Vagina (tissue), 2 donors: Measurements from ENCODE around the gene RIPK3. TPM values are rescaled to one million over a fixed set of nuclear protein-coding genes. Genes with fewer than 3 reads are reported as not detected.

Source experiments
- DNase-seq, 2 donors: peaks; one replicate each; pipeline ENCODE4 v3.0.0-alpha.2; 2017; ENCODE audit errors: extremely low spot score in 2 of 2
- H3K27ac ChIP-seq: fragments of 200-600 bp; sonication (generic); one replicate; pipeline ENCODE4 v1.5.1; 2019
- H3K27me3 ChIP-seq: fragments of 200-600 bp; sonication (generic); one replicate; pipeline ENCODE4 v1.5.1; 2019
- H3K36me3 ChIP-seq, 2 donors: fragments of 200-600 bp; sonication (generic); one replicate each; pipeline ENCODE4 v1.5.1; 2017 to 2019
- H3K4me1 ChIP-seq: fragments of 200-600 bp; sonication (generic); one replicate; pipeline ENCODE4 v1.5.1; 2019
- H3K4me3 ChIP-seq, 2 donors: fragments of 200-600 bp; sonication (generic); 1 replicate in 1 of 2; 2 replicates in 1 of 2; pipeline ENCODE4 v1.5.1; 2016 to 2019
- H3K9me3 ChIP-seq: fragments of 200-600 bp; sonication (generic); one replicate; pipeline ENCODE4 v1.5.1; 2019
- POLR2A ChIP-seq, 2 donors: fragments of 450-650 bp; IDR thresholded peaks; one replicate each; pipeline ENCODE4 v1.6.1; 2017; ENCODE audit warnings: antibody characterized with exemption in 2 of 2, mild to moderate bottlenecking in 2 of 2, moderate library complexity in 2 of 2
- POLR2AphosphoS5 ChIP-seq, 2 donors: sonication (generic); formaldehyde crosslinking; IDR thresholded peaks; one replicate each; pipeline ENCODE4 v1.9.0; 2017; ENCODE audit warnings: antibody characterized with exemption in 2 of 2, mild to moderate bottlenecking in 2 of 2, low read depth in 1 of 2; ENCODE audit not compliant: insufficient read depth in 1 of 2
- intact Hi-C: fragments of 100-400 bp; cut with DNase I; formaldehyde crosslinking; loops from one replicate; pipeline ENCODE4 v1.15.1; 2023
- total RNA-seq: library from RNA; depleted of rRNA; stranded (reverse); fragments of >200 nt; gene quantifications from one replicate; pipeline ENCODE4 v1.2.3, GENCODE V29; 2016
- TF ChIP-seq, protein P1 (sequence below), 3 experiments: fragments of 450-650 bp in 2 of 3; fragments of 200-600 bp in 1 of 3; sonication (generic) in 1 of 3; IDR thresholded peaks; one replicate each; pipeline ENCODE4 v1.5.1; 2017 to 2019; ENCODE audit warnings: antibody characterized with exemption in 3 of 3, mild to moderate bottlenecking in 2 of 3, moderate library complexity in 2 of 3

Gene RIPK3
- total RNA-seq, 1 donor from 2014 or later: 10.1 TPM

DNA sequence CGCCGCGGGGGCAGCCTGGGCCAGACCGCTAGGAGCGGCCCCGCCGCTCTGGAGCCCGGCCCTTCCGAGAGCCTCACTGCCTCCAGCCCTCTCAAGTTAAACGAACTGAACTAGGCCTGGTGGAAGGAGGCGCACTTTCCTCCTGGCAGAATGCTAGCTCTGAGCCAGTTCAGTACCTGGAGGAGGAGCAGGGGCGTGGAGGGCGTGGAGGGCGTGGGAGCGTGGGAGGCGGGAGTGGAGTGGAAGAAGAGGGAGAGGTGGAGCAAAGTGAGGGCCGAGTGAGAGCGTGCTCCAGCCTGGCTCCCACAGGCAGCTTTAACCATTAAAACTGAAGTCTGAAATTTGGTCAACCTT lies 23.2 kb downstream of the RIPK3 start:
- TF ChIP-seq POLR2A (IDR thresholded peaks at IDR 0.05) (no peak), POLR2AphosphoS5 (IDR thresholded peaks at IDR 0.05; ENCODE audit: insufficient read depth in 1 of 2, low read depth in 1 of 2) (no peak)
- TF ChIP-seq, protein P1, sequence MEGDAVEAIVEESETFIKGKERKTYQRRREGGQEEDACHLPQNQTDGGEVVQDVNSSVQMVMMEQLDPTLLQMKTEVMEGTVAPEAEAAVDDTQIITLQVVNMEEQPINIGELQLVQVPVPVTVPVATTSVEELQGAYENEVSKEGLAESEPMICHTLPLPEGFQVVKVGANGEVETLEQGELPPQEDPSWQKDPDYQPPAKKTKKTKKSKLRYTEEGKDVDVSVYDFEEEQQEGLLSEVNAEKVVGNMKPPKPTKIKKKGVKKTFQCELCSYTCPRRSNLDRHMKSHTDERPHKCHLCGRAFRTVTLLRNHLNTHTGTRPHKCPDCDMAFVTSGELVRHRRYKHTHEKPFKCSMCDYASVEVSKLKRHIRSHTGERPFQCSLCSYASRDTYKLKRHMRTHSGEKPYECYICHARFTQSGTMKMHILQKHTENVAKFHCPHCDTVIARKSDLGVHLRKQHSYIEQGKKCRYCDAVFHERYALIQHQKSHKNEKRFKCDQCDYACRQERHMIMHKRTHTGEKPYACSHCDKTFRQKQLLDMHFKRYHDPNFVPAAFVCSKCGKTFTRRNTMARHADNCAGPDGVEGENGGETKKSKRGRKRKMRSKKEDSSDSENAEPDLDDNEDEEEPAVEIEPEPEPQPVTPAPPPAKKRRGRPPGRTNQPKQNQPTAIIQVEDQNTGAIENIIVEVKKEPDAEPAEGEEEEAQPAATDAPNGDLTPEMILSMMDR (IDR thresholded peaks at IDR 0.05): no peak
- no peaks in the 10 kb centered on the region for H3K9me3 ChIP-seq
- DNase-seq: no peak
- peaks cover 53% of the 10 kb centered on the region for H3K4me1 ChIP-seq
- peak overlapping the region; percentile 87 for H3K27ac ChIP-seq
- intact Hi-C loops: no loop called here
- no peaks in the 10 kb centered on the region for H3K27me3 ChIP-seq
- H3K4me3 ChIP-seq: peak overlapping the region in 1 of 2 donors; percentile 21
- H3K36me3 ChIP-seq: no peaks in the 10 kb centered on the region

DNA sequence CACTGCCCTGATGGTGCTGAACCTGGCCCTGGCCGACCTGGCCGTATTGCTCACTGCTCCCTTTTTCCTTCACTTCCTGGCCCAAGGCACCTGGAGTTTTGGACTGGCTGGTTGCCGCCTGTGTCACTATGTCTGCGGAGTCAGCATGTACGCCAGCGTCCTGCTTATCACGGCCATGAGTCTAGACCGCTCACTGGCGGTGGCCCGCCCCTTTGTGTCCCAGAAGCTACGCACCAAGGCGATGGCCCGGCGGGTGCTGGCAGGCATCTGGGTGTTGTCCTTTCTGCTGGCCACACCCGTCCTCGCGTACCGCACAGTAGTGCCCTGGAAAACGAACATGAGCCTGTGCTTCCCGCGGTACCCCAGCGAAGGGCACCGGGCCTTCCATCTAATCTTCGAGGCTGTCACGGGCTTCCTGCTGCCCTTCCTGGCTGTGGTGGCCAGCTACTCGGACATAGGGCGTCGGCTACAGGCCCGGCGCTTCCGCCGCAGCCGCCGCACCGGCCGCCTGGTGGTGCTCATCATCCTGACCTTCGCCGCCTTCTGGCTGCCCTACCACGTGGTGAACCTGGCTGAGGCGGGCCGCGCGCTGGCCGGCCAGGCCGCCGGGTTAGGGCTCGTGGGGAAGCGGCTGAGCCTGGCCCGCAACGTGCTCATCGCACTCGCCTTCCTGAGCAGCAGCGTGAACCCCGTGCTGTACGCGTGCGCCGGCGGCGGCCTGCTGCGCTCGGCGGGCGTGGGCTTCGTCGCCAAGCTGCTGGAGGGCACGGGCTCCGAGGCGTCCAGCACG lies 23.8 kb downstream of the RIPK3 start:
- no peaks in the 10 kb centered on the region for H3K27me3 ChIP-seq
- TF ChIP-seq, protein P1 (IDR thresholded peaks at IDR 0.05): peak in 1 of 3 experiments; percentile 7
- TF ChIP-seq POLR2A (IDR thresholded peaks at IDR 0.05) (no peak), POLR2AphosphoS5 (IDR thresholded peaks at IDR 0.05; ENCODE audit: insufficient read depth in 1 of 2, low read depth in 1 of 2) (peak; percentile 19 to 62)
- intact Hi-C loops: no loop called here
- H3K36me3 ChIP-seq: no peaks in the 10 kb centered on the region
- peak overlapping the region; percentile 87 for H3K27ac ChIP-seq
- H3K4me3 ChIP-seq: peak overlapping the region in 1 of 2 donors; percentile 21
- no peaks in the 10 kb centered on the region for H3K9me3 ChIP-seq
- peaks cover 59% of the 10 kb centered on the region for H3K4me1 ChIP-seq
- no peak for DNase-seq

DNA sequence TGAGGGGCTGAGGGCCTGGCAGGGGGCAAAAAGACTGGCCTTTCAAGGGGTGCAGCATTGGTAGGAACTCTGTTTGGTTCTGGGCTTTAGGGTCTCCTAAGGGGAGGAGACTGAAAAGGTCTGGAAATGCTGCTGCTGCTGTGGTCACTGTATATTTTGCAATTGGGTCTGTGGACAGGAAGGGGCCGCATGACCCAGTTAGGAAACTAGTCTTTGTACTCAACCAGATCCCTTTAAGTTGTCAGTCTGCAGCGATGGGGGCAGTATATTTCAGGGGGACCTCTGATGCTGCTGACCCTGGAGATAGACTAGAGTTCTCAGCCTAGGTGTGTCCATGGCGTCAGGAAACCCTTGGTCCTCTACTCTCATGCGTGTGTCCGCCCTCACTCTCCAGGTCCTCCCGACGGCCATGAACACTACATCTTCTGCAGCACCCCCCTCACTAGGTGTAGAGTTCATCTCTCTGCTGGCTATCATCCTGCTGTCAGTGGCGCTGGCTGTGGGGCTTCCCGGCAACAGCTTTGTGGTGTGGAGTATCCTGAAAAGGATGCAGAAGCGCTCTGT lies 24.5 kb downstream of the RIPK3 start:
- Histone ChIP-seq H3K4me1 (peaks cover 62% of the 10 kb centered on the region), H3K27ac (peak overlapping the region; percentile 87), H3K9me3 (no peaks in the 10 kb centered on the region), H3K36me3 (no peaks in the 10 kb centered on the region), H3K4me3 (no peak overlapping the region), H3K27me3 (no peaks in the 10 kb centered on the region)
- no peak for DNase-seq
- TF ChIP-seq POLR2AphosphoS5 (IDR thresholded peaks at IDR 0.05; ENCODE audit: insufficient read depth in 1 of 2, low read depth in 1 of 2) (no peak), POLR2A (IDR thresholded peaks at IDR 0.05) (no peak)
- TF ChIP-seq, protein P1 (IDR thresholded peaks at IDR 0.05): no peak
- intact Hi-C loops: no loop called here

DNA sequence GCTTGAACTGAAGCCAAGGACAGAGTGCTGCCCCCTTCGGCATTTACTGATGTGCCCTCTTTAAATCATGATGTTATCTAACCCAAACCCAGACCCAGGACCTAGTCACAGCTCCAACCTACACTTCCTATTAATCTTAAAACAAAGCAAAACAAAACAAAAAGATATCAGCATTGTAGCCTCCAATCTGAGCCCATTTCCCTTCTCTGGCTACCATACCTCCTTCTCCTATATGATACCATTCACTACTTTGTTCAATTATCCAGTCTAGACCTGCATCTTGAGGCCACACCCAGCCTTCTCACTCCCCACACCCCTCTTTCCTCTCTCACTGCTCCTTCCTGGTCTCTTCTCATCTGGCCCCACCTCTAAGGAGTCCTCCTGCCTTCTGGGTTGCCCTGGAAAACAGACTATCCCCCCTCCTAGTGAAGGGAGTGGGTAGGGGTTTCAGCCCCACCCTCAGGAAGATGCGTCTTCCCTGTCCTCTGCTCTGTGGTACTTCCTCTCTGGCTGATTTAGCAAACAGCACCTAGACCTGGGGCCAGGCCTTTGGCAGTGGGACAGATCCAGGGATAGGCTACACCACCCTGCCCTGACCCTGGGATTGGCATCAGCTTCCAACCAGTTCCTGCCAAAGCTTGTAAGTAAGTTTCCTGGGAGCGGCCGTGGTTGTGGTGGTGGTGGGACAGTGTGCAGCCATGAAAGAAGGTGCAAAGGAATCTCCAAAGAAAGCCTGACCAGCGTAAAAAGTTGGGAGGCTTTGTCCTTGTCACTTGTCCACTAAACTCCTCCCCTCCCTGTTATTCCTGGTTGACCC lies 25.2 kb downstream of the RIPK3 start:
- intact Hi-C loops: no loop called here
- Histone ChIP-seq H3K4me3 (no peak overlapping the region), H3K9me3 (no peaks in the 10 kb centered on the region), H3K27ac (peak overlapping the region; percentile 87), H3K36me3 (no peaks in the 10 kb centered on the region), H3K27me3 (no peaks in the 10 kb centered on the region), H3K4me1 (peaks cover 69% of the 10 kb centered on the region)
- TF ChIP-seq POLR2A (IDR thresholded peaks at IDR 0.05): no peak
- peak; percentile 16 for TF ChIP-seq POLR2AphosphoS5 (IDR thresholded peaks at IDR 0.05; ENCODE audit: insufficient read depth in 1 of 2, low read depth in 1 of 2)
- no peak for DNase-seq

DNA sequence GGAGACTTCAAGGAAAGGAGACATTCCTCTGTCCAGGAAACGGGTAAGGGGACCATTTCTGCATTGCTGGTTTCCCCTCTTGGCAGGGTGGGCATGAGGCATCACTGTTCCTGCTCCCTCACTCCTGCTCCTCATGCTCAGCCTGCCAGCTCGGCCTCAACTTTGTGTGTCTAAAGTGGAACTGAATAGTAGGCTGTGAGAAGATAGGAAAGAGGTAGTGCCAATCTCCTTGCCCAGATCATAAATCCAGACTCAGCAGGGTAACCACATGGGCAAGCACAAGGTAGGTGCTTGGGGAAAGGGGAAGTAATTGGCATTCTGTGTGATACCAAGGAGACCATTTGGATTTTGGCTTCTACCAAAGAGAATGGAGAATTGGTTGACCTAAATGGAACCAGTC lies 25.9 kb downstream of the RIPK3 start:
- no peaks in the 10 kb centered on the region for H3K27me3 ChIP-seq
- no peaks in the 10 kb centered on the region for H3K36me3 ChIP-seq
- intact Hi-C loops: no loop called here
- H3K4me3 ChIP-seq: no peak overlapping the region
- H3K4me1 ChIP-seq: peaks cover 76% of the 10 kb centered on the region
- DNase-seq: no peak
- TF ChIP-seq, protein P1 (IDR thresholded peaks at IDR 0.05): no peak
- TF ChIP-seq POLR2A (IDR thresholded peaks at IDR 0.05) (no peak), POLR2AphosphoS5 (IDR thresholded peaks at IDR 0.05; ENCODE audit: insufficient read depth in 1 of 2, low read depth in 1 of 2) (no peak)
- H3K9me3 ChIP-seq: no peaks in the 10 kb centered on the region
- H3K27ac ChIP-seq: peak overlapping the region; percentile 87
